Measurements from ENCODE around the gene NANOS2. TPM values are rescaled to one million over a fixed set of nuclear protein-coding genes. Genes with fewer than 3 reads are reported as not detected.

NANOS2 gene
- total and polyA plus RNA-seq, 4 donors = not detected

- WGBS = 52% methylated on average over 8 of the region's 8 CpGs
- TF ChIP-seq FOXA2 (IDR thresholded peaks at IDR 0.05) (no peak), SP1 (IDR thresholded peaks at IDR 0.05) (no peak), REST (IDR thresholded peaks at IDR 0.05) (no peak), RAD21 (IDR thresholded peaks at IDR 0.05) (no peak), ATF3 (IDR thresholded peaks at IDR 0.05) (no peak), MAX (IDR thresholded peaks at IDR 0.05) (no peak), EGR1 (IDR thresholded peaks at IDR 0.05; ENCODE audit: low read depth in 2 of 2) (no peak)
- DNase-seq (ENCODE audit: low spot score) = no peak
- Histone ChIP-seq H3K4me3 (ENCODE audit: low read depth in 1 of 3, low read length in 3 of 3) (no peak overlapping the region), H3K9ac (ENCODE audit: low read depth in 1 of 2, low read length in 2 of 2) (no peak overlapping the region), H3K4me1 (ENCODE audit: control insufficient read depth in 4 of 4, insufficient read depth in 4 of 4, low read length in 3 of 4) (no peaks in the 10 kb centered on the region), H3K27me3 (ENCODE audit: control insufficient read depth in 4 of 4, insufficient read depth in 4 of 4, low read length in 3 of 4) (no peaks in the 10 kb centered on the region), H3K27ac (ENCODE audit: low read depth in 1 of 2, low read length in 2 of 2) (no peak overlapping the region), H3K9me3 (ENCODE audit: control insufficient read depth in 4 of 4, low read length in 3 of 4) (no peaks in the 10 kb centered on the region), H3K36me3 (ENCODE audit: control insufficient read depth in 4 of 4, insufficient read depth in 3 of 4, low read depth in 1 of 4, low read length in 3 of 4) (no peaks in the 10 kb centered on the region)
Measured at GRCh38 chr19:45911291-45911690, 3.3 kb downstream of the NANOS2 start.

- no peak overlapping the region for H3K27ac ChIP-seq (ENCODE audit: low read depth in 1 of 2, low read length in 2 of 2)
- no peak overlapping the region for H3K9ac ChIP-seq (ENCODE audit: low read depth in 1 of 2, low read length in 2 of 2)
- H3K36me3 ChIP-seq (ENCODE audit: control insufficient read depth in 4 of 4, insufficient read depth in 3 of 4, low read depth in 1 of 4, low read length in 3 of 4) = no peaks in the 10 kb centered on the region
- no peak overlapping the region for H3K4me3 ChIP-seq (ENCODE audit: low read depth in 1 of 3, low read length in 3 of 3)
- TF ChIP-seq RAD21 (IDR thresholded peaks at IDR 0.05) (peak in 1 of 2 donors; percentile 45), NR2F2 (IDR thresholded peaks at IDR 0.05) (peak; percentile 45), HNF4G (IDR thresholded peaks at IDR 0.05) (no peak)
- WGBS = 86% methylated on average over 5 of the region's 5 CpGs
- no peaks in the 10 kb centered on the region for H3K27me3 ChIP-seq (ENCODE audit: control insufficient read depth in 4 of 4, insufficient read depth in 4 of 4, low read length in 3 of 4)
- no peak for DNase-seq (ENCODE audit: low spot score)
- no peaks in the 10 kb centered on the region for H3K4me1 ChIP-seq (ENCODE audit: control insufficient read depth in 4 of 4, insufficient read depth in 4 of 4, low read length in 3 of 4)
- H3K9me3 ChIP-seq (ENCODE audit: control insufficient read depth in 4 of 4, low read length in 3 of 4) = no peaks in the 10 kb centered on the region
Measured at GRCh38 chr19:45908956-45909355, 5.6 kb downstream of the NANOS2 start.

GRCh38 chr19:45906221-45906620 lies 8.4 kb downstream of the NANOS2 start:
- H3K9me3 ChIP-seq (ENCODE audit: control insufficient read depth in 4 of 4, low read length in 3 of 4) = no peaks in the 10 kb centered on the region
- H3K27me3 ChIP-seq (ENCODE audit: control insufficient read depth in 4 of 4, insufficient read depth in 4 of 4, low read length in 3 of 4) = no peaks in the 10 kb centered on the region
- TF ChIP-seq RXRA (IDR thresholded peaks at IDR 0.05) = no peak
- no peak for TF ChIP-seq JUND (IDR thresholded peaks at IDR 0.05)
- TF ChIP-seq SP1 (IDR thresholded peaks at IDR 0.05) = no peak
- TF ChIP-seq ATF3 (IDR thresholded peaks at IDR 0.05) = no peak
- no peak overlapping the region for H3K4me3 ChIP-seq (ENCODE audit: low read depth in 1 of 3, low read length in 3 of 3)
- peaks cover 4 to 14% (median 9%) of the 10 kb centered on the region in 4 donors for H3K4me1 ChIP-seq (ENCODE audit: control insufficient read depth in 4 of 4, insufficient read depth in 4 of 4, low read length in 3 of 4)
- no peaks in the 10 kb centered on the region for H3K36me3 ChIP-seq (ENCODE audit: control insufficient read depth in 4 of 4, insufficient read depth in 3 of 4, low read depth in 1 of 4, low read length in 3 of 4)
- H3K27ac ChIP-seq (ENCODE audit: low read depth in 1 of 2, low read length in 2 of 2) = no peak overlapping the region
- 94% methylated on average over 3 of the region's 3 CpGs for WGBS
- no peak for DNase-seq (ENCODE audit: low spot score)
- H3K9ac ChIP-seq (ENCODE audit: low read depth in 1 of 2, low read length in 2 of 2) = no peak overlapping the region
